KMS-11 (cell line): ENCODE measurements around the gene PDS5A.
"Not testable (repeated sequence)": the region's sequence is repeated elsewhere in the genome, so short reads cannot be mapped to it uniquely, and the experiment has no call there.

Source experiments
- H2AFZ ChIP-seq: fragments of 200-600 bp; sonication (generic); 2 replicates; pipeline ENCODE4 v1.6.1; 2016; ENCODE audit warnings: antibody characterized with exemption, mixed run types, low read depth
- H3K27ac ChIP-seq: fragments of 200-600 bp; sonication (generic); 2 replicates; pipeline ENCODE4 v1.6.1; 2016; ENCODE audit warnings: mild to moderate bottlenecking, mixed run types
- H3K27me3 ChIP-seq: fragments of 200-600 bp; sonication (generic); 2 replicates; pipeline ENCODE4 v1.6.1; 2017; ENCODE audit warnings: mild to moderate bottlenecking, low read depth, mixed run types, moderate library complexity; ENCODE audit not compliant: insufficient read depth
- H3K36me3 ChIP-seq: fragments of 200-600 bp; sonication (generic); 2 replicates; pipeline ENCODE4 v1.6.1; 2017; ENCODE audit warnings: mild to moderate bottlenecking, mixed run types; ENCODE audit not compliant: insufficient read depth
- H3K4me1 ChIP-seq: fragments of 200-600 bp; sonication (generic); 2 replicates; pipeline ENCODE4 v1.6.1; 2016; ENCODE audit warnings: mild to moderate bottlenecking, low read depth, mixed run types; ENCODE audit not compliant: poor library complexity, severe bottlenecking
- H3K4me2 ChIP-seq: fragments of 200-600 bp; sonication (generic); 2 replicates; pipeline ENCODE4 v1.7.0; 2016; ENCODE audit warnings: mild to moderate bottlenecking, mixed run types
- H3K4me3 ChIP-seq: fragments of 200-600 bp; sonication (generic); IDR thresholded peaks from 2 replicates; pipeline ENCODE4 v1.6.1; 2017; ENCODE audit warnings: low read depth, low read length, mixed read lengths; ENCODE audit not compliant: insufficient read depth
- H3K79me2 ChIP-seq: fragments of 200-600 bp; sonication (generic); 2 replicates; pipeline ENCODE4 v1.6.1; 2016; ENCODE audit warnings: low read depth, mixed run types; ENCODE audit not compliant: insufficient read depth
- H3K9ac ChIP-seq: fragments of 200-600 bp; sonication (generic); 2 replicates; pipeline ENCODE4 v1.6.1; 2016; ENCODE audit warnings: mild to moderate bottlenecking, mixed run types
- H4K20me1 ChIP-seq: fragments of 200-600 bp; sonication (generic); 2 replicates; pipeline ENCODE4 v1.6.1; 2016; ENCODE audit warnings: mild to moderate bottlenecking, mixed run types; ENCODE audit not compliant: insufficient read depth
- TF ChIP-seq, protein P1 (sequence below): fragments of 200-600 bp; sonication (generic); conservative IDR thresholded peaks from 2 replicates; pipeline ENCODE4 v1.6.1; 2017; ENCODE audit warnings: low read depth, mild to moderate bottlenecking, antibody characterized with exemption, low read length, moderate library complexity, mixed read lengths

PDS5A gene

DNA sequence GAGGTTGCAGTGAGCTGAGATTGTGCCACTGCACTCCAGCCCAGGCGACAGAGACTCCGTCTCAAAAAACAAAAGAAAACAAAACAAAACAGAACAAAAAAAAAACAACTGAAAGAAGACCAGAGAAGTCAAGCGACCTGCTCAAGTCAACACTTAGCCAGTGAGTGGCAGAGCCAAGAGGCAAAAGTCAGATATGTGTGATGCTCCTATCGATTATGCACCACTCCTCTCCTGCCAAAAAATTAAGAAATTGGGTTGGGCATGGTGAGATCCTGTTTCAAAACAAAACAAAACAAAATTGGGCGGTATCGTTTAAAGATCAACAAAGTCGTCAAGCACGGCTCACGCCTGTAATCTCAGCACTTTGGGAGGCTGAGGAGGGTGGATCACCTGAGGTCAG, 137.7 kb downstream of the PDS5A start:
- H3K79me2 ChIP-seq: no peaks in the 10 kb centered on the region
- H3K4me2 ChIP-seq: no peak overlapping the region
- no peak overlapping the region for H3K9ac ChIP-seq
- no peaks in the 10 kb centered on the region for H3K36me3 ChIP-seq
- H3K27me3 ChIP-seq: no peaks in the 10 kb centered on the region
- H4K20me1 ChIP-seq: no peaks in the 10 kb centered on the region
- TF ChIP-seq, protein P1, sequence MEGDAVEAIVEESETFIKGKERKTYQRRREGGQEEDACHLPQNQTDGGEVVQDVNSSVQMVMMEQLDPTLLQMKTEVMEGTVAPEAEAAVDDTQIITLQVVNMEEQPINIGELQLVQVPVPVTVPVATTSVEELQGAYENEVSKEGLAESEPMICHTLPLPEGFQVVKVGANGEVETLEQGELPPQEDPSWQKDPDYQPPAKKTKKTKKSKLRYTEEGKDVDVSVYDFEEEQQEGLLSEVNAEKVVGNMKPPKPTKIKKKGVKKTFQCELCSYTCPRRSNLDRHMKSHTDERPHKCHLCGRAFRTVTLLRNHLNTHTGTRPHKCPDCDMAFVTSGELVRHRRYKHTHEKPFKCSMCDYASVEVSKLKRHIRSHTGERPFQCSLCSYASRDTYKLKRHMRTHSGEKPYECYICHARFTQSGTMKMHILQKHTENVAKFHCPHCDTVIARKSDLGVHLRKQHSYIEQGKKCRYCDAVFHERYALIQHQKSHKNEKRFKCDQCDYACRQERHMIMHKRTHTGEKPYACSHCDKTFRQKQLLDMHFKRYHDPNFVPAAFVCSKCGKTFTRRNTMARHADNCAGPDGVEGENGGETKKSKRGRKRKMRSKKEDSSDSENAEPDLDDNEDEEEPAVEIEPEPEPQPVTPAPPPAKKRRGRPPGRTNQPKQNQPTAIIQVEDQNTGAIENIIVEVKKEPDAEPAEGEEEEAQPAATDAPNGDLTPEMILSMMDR: no peak
- H3K4me3 ChIP-seq: no peak overlapping the region
- no peaks in the 10 kb centered on the region for H3K4me1 ChIP-seq
- no peak overlapping the region for H3K27ac ChIP-seq
- no peak overlapping the region for H2AFZ ChIP-seq

DNA sequence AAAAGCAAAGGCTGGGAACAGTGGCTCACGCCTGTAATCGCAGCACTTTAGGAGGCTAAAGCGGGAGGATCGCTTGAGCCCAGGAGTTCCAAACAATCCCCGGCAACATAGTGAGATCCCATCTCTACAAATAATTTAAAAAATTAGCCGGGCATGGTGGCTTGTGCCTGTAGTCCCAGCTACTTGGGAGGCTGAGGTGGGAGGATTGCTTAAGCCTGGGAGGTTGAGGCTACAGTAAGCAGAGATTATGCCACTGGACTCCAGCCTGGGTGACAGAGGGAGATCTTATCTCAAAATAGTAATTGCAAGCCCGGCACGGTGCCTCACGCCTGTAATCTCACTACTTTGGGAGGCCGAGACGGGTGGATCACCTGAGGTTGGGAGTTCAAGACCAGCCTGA, 139.3 kb downstream of the PDS5A start:
- H4K20me1 ChIP-seq, H2AFZ ChIP-seq, H3K27ac ChIP-seq, H3K4me3 ChIP-seq, H3K4me1 ChIP-seq, H3K27me3 ChIP-seq, H3K79me2 ChIP-seq, H3K9ac ChIP-seq, H3K36me3 ChIP-seq, H3K4me2 ChIP-seq: not testable (repeated sequence)

GRCh38 chr4:39834269-39834668, 143.4 kb downstream of the PDS5A start:
- Histone ChIP-seq H3K27me3 (no peaks in the 10 kb centered on the region), H3K27ac (no peak overlapping the region), H3K4me3 (no peak overlapping the region), H3K9ac (no peak overlapping the region), H4K20me1 (no peaks in the 10 kb centered on the region), H2AFZ (no peak overlapping the region), H3K79me2 (no peaks in the 10 kb centered on the region), H3K36me3 (no peaks in the 10 kb centered on the region), H3K4me1 (no peaks in the 10 kb centered on the region), H3K4me2 (no peak overlapping the region)
- TF ChIP-seq, protein P1: no peak

DNA sequence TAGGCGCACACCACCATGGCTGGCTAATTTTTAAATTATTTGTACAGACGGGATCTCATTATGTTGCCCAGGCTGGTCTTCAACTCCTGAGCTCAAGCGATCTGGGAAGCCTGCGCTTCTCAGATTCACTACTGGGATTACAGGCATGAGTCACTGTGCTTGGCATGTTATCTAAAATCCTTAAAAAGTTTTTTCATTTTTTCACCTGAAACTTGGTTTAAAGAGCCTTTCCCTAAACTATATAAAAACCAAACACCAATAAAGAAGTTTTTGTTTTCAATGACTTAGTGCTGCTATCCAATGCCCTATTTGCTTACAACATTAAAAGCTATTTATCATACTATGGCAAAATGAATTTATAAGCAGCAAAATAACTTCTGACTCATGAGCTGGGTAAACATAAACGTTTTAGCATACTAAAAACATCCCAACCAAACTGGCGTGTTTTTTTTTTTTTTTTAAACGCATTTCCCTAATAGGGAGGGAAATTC, 151.9 kb downstream of the PDS5A start:
- TF ChIP-seq, protein P1: no peak
- H3K4me2 ChIP-seq: no peak overlapping the region
- H3K79me2 ChIP-seq: no peaks in the 10 kb centered on the region
- no peaks in the 10 kb centered on the region for H3K27me3 ChIP-seq
- no peak overlapping the region for H3K27ac ChIP-seq
- no peaks in the 10 kb centered on the region for H3K4me1 ChIP-seq
- no peaks in the 10 kb centered on the region for H4K20me1 ChIP-seq
- no peak overlapping the region for H3K4me3 ChIP-seq
- H3K36me3 ChIP-seq: no peaks in the 10 kb centered on the region
- H3K9ac ChIP-seq: no peak overlapping the region
- H2AFZ ChIP-seq: no peak overlapping the region

DNA sequence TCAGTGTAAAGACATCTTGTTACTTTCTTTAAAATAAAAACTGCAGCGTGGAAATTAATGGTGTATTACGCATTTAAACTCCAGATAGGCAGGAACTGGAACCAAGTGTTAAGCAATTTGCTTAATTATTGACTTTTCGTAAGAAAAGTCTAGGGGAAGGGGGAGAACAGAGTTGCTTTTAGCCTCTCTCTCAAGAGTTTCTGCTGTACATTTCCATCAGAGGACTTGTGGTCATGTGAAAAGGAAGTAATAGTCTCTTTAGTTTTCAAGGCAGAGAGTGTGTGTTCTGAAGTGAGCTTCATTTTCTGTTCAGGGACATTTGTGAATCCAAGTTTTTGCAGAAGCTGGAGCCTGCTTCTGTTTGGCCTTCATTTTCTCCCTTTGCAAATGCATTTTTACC, 152.6 kb downstream of the PDS5A start:
- Histone ChIP-seq H3K4me3 (no peak overlapping the region), H3K27ac (no peak overlapping the region), H3K36me3 (no peaks in the 10 kb centered on the region), H4K20me1 (no peaks in the 10 kb centered on the region), H3K4me1 (no peaks in the 10 kb centered on the region), H2AFZ (no peak overlapping the region), H3K27me3 (no peaks in the 10 kb centered on the region), H3K79me2 (no peaks in the 10 kb centered on the region), H3K4me2 (no peak overlapping the region), H3K9ac (no peak overlapping the region)
- TF ChIP-seq, protein P1: no peak
